Measurements from ENCODE around the gene SLC25A10.

GRCh38 chr17:81688616-81689015 is 23.5 kb upstream of the SLC25A10 start:
- TF ChIP-seq, protein P1, sequence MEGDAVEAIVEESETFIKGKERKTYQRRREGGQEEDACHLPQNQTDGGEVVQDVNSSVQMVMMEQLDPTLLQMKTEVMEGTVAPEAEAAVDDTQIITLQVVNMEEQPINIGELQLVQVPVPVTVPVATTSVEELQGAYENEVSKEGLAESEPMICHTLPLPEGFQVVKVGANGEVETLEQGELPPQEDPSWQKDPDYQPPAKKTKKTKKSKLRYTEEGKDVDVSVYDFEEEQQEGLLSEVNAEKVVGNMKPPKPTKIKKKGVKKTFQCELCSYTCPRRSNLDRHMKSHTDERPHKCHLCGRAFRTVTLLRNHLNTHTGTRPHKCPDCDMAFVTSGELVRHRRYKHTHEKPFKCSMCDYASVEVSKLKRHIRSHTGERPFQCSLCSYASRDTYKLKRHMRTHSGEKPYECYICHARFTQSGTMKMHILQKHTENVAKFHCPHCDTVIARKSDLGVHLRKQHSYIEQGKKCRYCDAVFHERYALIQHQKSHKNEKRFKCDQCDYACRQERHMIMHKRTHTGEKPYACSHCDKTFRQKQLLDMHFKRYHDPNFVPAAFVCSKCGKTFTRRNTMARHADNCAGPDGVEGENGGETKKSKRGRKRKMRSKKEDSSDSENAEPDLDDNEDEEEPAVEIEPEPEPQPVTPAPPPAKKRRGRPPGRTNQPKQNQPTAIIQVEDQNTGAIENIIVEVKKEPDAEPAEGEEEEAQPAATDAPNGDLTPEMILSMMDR (IDR thresholded peaks at IDR 0.05): no peak
- TF ChIP-seq POLR2A (IDR thresholded peaks at IDR 0.05): no peak

All from testis (tissue), 2 donors.